Keratinocyte (primary cell): ENCODE data around the gene SLIT3. TPM values are rescaled to one million over a fixed set of nuclear protein-coding genes. Genes with fewer than 3 reads are reported as not detected.

Experiments
- DNase-seq: peaks from one replicate; pipeline ENCODE4 v3.0.0-alpha.2; 2011; ENCODE audit warnings: low read depth, missing footprints, low spot score
- FAIRE-seq: peaks from 2 replicates; lab custom pipeline; 2011; peaks lifted over from hg19 to GRCh38; lab: Jason Lieb, UNC
- H2AFZ ChIP-seq: 2 replicates; pipeline ENCODE4 v1.6.0; 2012; ENCODE audit warnings: low read length, control low read depth, inconsistent platforms; ENCODE audit not compliant: control insufficient read depth
- H3K27ac ChIP-seq: 2 replicates; pipeline ENCODE4 v1.5.1; 2011; ENCODE audit warnings: low read length; ENCODE audit not compliant: control insufficient read depth, insufficient read depth
- H3K27me3 ChIP-seq: 3 replicates; pipeline ENCODE4 v1.6.0; 2011; ENCODE audit warnings: low read length; ENCODE audit not compliant: control insufficient read depth, insufficient read depth; ENCODE audit errors: extremely low read depth
- H3K36me3 ChIP-seq, 2 experiments: 2 replicates in 1 of 2; 3 replicates in 1 of 2; pipeline ENCODE4 v1.5.1; 2011; ENCODE audit warnings: low read length in 2 of 2, mild to moderate bottlenecking in 1 of 2; ENCODE audit not compliant: control insufficient read depth in 2 of 2, insufficient read depth in 2 of 2; ENCODE audit errors: extremely low read depth in 1 of 2
- H3K4me1 ChIP-seq: 3 replicates; pipeline ENCODE4 v1.5.1; 2011; ENCODE audit warnings: low read length; ENCODE audit not compliant: control insufficient read depth, insufficient read depth; ENCODE audit errors: extremely low read depth
- H3K4me2 ChIP-seq: 3 replicates; pipeline ENCODE4 v1.6.0; 2011; ENCODE audit warnings: low read depth, low read length; ENCODE audit not compliant: control insufficient read depth, insufficient read depth; ENCODE audit errors: extremely low read depth
- H3K4me3 ChIP-seq, 3 experiments: fragments of 200-600 bp in 1 of 3; sonication (generic) in 1 of 3; 2 replicates in 2 of 3; 3 replicates in 1 of 3; pipeline ENCODE4 v1.5.1; 2011 to 2016; ENCODE audit warnings: low read length in 3 of 3, mild to moderate bottlenecking in 3 of 3, control low read depth in 2 of 3, inconsistent platforms in 1 of 3, low read depth in 1 of 3, mixed read lengths in 1 of 3, mixed run types in 1 of 3, moderate library complexity in 1 of 3; ENCODE audit not compliant: control insufficient read depth in 2 of 3, insufficient read depth in 2 of 3; ENCODE audit errors: extremely low read depth in 1 of 3
- H3K79me2 ChIP-seq: 2 replicates; pipeline ENCODE4 v1.6.0; 2012; ENCODE audit warnings: low read length; ENCODE audit not compliant: control insufficient read depth, insufficient read depth
- H3K9ac ChIP-seq: 3 replicates; pipeline ENCODE4 v1.6.0; 2011; ENCODE audit warnings: low read length; ENCODE audit not compliant: control insufficient read depth, insufficient read depth; ENCODE audit errors: extremely low read depth
- H3K9me1 ChIP-seq: 3 replicates; pipeline ENCODE4 v1.6.0; 2011; ENCODE audit warnings: low read length; ENCODE audit not compliant: control insufficient read depth, insufficient read depth; ENCODE audit errors: extremely low read depth
- H3K9me3 ChIP-seq: 2 replicates; pipeline ENCODE4 v1.5.1; 2012; ENCODE audit warnings: low read depth, low read length; ENCODE audit not compliant: control insufficient read depth
- H4K20me1 ChIP-seq: 3 replicates; pipeline ENCODE4 v1.6.0; 2011; ENCODE audit warnings: low read length; ENCODE audit not compliant: control insufficient read depth, insufficient read depth; ENCODE audit errors: extremely low read depth
- CTCF ChIP-seq, 3 experiments: IDR thresholded peaks in 1 of 3; conservative IDR thresholded peaks in 1 of 3; optimal IDR thresholded peaks in 1 of 3; 2 replicates in 2 of 3; 3 replicates in 1 of 3; pipeline versions ENCODE3 to v1.5.1; 2011; ENCODE audit warnings: low read length in 3 of 3, mild to moderate bottlenecking in 3 of 3, moderate library complexity in 2 of 3, control low read depth in 1 of 3, inconsistent platforms in 1 of 3; ENCODE audit not compliant: insufficient read depth in 2 of 3; ENCODE audit errors: extremely low read depth in 1 of 3
- EZH2 ChIP-seq: IDR thresholded peaks from one replicate; pipeline ENCODE4 v1.6.1; 2012; ENCODE audit warnings: inconsistent platforms, mild to moderate bottlenecking, low read length, moderate library complexity
- dilution Hi-C: fragments of 300-500 bp; cut with MboI; formaldehyde crosslinking; loops from one replicate; pipeline ENCODE4 v1.7.0; 2020; ENCODE audit warnings: low sequenced_read_pairs; ENCODE audit not compliant: extremely low pct_ligation_motif_present
- polyA plus RNA-seq, 5 experiments: library from polyadenylated mRNA; depleted of rRNA in 3 of 5; stranded (reverse) in 3 of 5; stranded (forward) in 1 of 5; unstranded in 1 of 5; fragments of >200 nt; gene quantifications; 1 replicate in 1 of 5; 2 replicates in 3 of 5; 3 replicates in 1 of 5; pipeline versions ENCODE4 v1.2.1 to v1.2.3, GENCODE V29; 2011 to 2012; ENCODE audit warnings: missing spikeins in 2 of 5, low read depth in 1 of 5, low replicate concordance in 1 of 5

Gene SLIT3
- polyA plus RNA-seq, 1 donor (not counting 4 experiments of a cell fraction or from before 2014, with no cell fraction given) = 2.4 TPM

DNA sequence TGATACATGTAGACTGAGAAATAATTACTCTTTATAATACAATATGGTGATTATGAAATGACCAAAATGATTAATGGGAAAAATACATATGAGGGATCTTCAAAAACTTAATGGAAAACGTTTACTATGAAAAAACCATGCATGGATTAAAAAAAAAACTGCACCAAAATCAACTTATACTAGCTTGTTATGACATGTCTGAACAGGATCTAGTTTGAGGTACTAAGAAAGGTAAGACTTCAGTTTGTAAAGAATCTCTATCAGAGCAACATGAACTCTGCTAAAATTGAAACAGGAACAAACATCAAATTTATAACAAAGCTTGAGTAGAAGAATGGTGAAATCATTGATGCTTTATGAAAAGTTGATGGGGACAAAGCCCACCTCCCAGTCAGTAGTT lies 178.0 kb downstream of the SLIT3 start:
- Histone ChIP-seq H3K4me1 (no peaks in the 10 kb centered on the region), H3K27me3 (no peaks in the 10 kb centered on the region), H3K9ac (no peak overlapping the region), H3K4me3 (no peak overlapping the region), H3K9me3 (no peaks in the 10 kb centered on the region), H2AFZ (no peak overlapping the region), H3K9me1 (no peaks in the 10 kb centered on the region), H3K79me2 (no peaks in the 10 kb centered on the region), H3K27ac (no peak overlapping the region), H3K36me3 (no peaks in the 10 kb centered on the region), H4K20me1 (no peaks in the 10 kb centered on the region), H3K4me2 (no peak overlapping the region)
- FAIRE-seq = no peak
- DNase-seq = no peak
- dilution Hi-C loops = no loop called here
- no peak for TF ChIP-seq EZH2
- TF ChIP-seq CTCF (optimal IDR thresholded peaks at IDR 0.05 in 1 of 3, IDR thresholded peaks at IDR 0.05 in 1 of 3, conservative IDR thresholded peaks at IDR 0.05 in 1 of 3; ENCODE audit: extremely low read depth in 1 of 3, insufficient read depth in 2 of 3, low read length in 3 of 3) = no peak

- DNase-seq = no peak
- dilution Hi-C loops = no loop called here
- Histone ChIP-seq H3K27me3 (no peaks in the 10 kb centered on the region), H3K9ac (no peak overlapping the region), H4K20me1 (no peaks in the 10 kb centered on the region), H3K4me3 (no peak overlapping the region), H3K36me3 (no peaks in the 10 kb centered on the region), H3K4me2 (no peak overlapping the region), H3K27ac (no peak overlapping the region), H2AFZ (no peak overlapping the region), H3K79me2 (no peaks in the 10 kb centered on the region), H3K9me3 (no peaks in the 10 kb centered on the region), H3K9me1 (no peaks in the 10 kb centered on the region), H3K4me1 (no peaks in the 10 kb centered on the region)
- no peak for FAIRE-seq
- TF ChIP-seq CTCF (optimal IDR thresholded peaks at IDR 0.05 in 1 of 3, IDR thresholded peaks at IDR 0.05 in 1 of 3, conservative IDR thresholded peaks at IDR 0.05 in 1 of 3; ENCODE audit: extremely low read depth in 1 of 3, insufficient read depth in 2 of 3, low read length in 3 of 3) (no peak), EZH2 (no peak)
These were observed 179.1 kb downstream of the SLIT3 start for GRCh38 chr5:169121630-169122420.
